ENCODE results near the gene FBN2.
"Not testable (repeated sequence)": the region's sequence is repeated elsewhere in the genome, so short reads cannot be mapped to it uniquely, and the experiment has no call there.

The FBN2 gene

DNA sequence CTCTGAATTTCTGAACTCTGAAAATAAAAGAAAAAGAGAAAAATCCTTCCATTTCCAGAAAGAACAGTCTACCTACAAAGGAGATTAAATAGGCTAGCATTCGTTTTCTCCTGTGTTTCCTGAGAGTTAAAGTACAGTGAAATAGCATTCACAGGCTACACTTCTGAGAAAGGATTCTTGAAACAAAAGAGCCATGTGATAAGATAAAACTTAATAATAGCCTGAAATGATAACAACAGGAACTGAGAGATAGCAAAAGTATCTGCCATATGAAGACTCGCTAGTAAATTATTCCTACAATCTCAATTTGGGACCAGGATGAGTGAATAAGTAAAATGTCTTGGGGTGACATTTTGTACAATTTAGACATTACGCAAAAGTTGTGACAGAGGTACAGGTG is 62.4 kb downstream of the FBN2 start:
- no peak for DNase-seq

DNA sequence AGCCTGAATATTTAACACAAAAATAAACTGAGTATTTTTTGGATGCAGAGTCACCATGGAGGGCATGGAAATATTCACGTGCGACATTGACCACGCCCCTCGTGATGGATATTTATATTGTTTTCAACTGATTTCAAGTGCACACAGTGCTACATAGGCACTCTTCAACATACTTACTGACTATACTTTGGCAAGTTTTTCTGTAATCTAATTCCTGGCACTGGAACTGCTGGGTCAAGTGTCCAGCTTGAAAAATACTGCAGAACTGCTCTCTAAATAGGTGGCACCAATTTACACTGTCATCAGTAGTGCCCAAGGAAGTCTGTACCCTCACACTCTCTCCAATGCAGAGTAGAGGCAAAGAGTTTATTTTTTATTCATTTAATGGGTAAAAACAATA is 65.1 kb downstream of the FBN2 start:
- DNase-seq, result no peak

DNA sequence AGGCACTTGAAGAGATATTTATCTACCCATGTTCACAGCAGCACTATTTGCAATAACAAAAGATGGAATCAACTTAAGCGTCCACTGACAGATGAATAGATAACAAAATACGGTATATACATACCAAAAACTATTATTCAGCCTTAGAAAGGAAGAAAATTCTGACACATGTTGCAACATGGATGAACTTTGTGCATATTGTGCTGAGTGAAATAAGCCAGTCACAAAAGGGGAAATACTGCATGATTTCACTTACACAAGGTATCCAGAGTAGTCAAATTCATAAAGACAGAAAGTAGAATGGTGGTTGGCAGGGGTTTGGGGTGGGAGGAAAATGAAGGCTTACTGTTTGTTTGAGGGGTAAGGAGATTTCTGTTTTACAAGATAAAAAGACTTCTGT is 66.0 kb downstream of the FBN2 start:
- no peak for DNase-seq

DNA sequence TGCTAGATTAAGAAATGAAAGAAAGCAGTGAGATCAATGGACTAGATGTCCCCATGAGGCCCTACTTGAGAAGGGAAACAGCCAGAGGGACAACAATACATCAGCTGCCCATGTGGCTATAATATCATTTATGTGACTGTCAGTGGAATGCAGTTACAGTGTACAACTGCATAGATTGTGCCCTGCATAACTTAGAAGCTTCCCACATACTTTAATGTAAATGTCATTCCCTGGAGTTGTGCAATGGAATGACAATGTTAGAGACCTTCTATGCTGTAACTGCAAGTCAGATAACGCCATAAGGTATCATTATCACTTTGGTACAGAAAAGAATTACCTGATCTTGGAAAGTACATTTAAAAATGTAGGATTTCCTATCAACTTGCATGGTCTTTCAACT is 67.4 kb downstream of the FBN2 start:
- DNase-seq, result no peak

DNA sequence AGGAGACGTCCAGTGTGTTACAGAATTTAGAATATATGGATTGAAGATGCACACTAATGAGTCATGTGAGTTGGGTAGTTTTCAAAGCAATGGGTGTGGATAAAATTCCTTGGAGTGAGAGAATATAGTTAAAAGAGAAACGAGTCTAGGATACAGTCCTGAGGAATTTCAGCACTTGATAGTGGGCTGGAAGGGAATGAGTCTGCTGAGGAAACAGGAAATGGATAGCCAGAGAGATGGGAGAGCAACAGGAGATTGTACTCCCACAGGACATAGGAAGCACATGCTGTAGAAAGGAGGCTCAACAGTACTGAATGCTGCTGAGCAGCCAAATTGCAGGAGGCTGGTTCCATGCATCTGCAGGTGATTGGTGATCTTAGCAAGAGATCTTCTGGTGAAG is 68.1 kb downstream of the FBN2 start:
- DNase-seq, result no peak

DNA sequence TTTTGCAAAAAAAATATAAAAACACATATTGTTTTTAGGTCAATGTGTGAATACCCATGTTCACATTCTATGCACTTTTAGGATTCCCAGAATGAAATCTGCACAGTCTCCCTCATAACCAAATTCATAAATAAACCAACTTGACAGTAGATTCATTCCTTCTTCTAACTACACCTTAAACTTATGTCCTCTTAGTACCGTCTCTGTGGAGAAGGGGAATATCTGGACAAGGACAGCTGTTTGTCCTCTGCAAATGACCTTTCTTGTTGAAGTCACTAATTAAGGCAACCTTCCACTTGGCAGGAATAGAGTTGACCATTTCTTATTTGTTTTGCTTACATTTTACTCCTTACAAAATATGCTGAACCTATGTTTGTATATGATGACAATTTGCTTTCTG is 71.1 kb downstream of the FBN2 start:
- DNase-seq, result no peak

DNA sequence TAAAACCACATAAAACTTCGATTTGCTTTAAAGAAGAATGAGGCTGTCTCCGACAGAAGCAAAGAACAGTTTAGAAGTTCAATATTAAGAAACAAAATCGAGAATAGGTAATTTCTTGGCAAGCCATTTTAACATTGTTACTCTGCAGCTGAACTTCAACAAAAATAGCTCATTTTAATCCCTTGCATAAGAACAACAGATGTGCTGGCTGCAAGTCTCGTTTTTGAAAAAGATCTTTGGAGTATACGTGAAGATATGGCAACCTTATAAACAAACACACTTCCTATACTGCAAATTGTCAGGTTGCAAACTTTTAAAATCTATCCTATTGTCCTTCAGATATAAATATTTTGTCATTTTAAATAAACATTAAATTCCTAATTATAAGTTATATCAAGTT is 71.5 kb downstream of the FBN2 start:
- no peak for DNase-seq

DNA sequence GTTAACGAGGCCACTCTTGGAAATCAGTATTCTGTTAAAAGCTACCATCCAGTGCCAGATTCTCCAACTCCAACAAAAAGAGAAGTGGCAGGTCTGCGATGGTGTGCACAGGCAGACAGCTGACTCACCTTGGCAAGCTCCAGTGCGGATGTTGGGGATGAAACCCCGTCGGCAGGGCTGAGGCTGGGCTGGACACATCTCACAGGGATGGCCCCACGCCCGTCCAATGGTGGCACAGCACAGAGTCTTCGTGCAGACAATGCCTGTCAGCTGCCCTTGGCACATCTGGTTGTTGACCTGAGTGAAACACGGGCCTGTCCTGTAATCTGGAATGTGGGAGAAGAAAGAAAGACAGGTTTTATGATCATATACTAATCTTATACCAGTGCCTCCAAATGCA is 73.4 kb downstream of the FBN2 start:
- no peak for DNase-seq

DNA sequence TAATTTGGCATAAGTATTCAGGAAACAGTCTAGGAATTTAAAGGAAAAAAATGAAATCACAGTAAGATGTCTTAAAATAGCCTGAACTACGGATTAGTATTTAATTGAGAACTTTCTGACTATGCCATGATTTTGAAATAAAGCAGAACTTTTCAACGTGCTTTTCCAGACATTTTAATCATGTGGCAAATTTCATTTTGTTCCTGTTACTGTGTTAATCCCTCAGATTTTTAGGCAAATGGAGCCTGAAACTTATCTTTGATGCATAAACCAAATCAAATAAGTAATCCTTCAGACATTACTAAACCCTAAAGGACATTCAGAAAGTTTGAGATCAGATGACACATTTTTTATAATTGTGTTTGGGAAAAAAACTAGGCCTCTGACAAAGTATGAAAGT is 75.7 kb downstream of the FBN2 start:
- DNase-seq, result no peak

DNA sequence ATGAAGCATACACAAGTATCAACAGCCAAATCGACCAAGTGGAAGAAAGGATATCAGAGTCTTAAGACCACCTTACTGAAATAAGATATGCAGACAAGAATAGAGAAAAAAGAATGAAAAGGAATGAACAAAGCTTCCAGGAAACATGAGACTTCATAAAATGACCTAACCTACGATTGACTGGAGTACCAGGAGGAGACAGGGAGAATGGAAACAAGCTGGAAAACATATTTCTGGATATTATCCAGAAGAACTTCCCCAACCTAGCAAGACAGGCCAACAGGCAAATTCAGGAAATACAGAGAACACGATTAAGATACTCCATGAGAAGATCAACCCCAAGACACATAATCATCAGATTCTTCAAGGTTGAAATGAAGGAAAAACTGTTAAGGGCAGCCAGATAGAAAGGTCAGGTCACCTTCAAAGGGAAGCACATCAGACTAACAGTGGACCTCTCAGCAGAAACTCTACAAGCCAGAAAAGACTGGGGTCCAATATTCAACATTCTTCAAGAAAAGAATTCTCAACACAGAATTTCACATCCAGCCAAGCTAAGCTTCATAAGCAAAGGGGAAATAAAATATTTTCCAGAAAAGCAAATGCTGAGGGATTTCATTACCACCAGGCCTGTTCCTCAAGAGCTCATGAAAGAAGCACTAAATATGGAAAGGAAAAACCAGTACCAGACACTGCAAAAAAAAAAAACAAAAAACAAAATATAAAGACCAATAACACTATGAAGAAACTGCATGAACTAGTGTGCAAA is 80.7 kb downstream of the FBN2 start:
- DNase-seq, result not testable (repeated sequence)

DNA sequence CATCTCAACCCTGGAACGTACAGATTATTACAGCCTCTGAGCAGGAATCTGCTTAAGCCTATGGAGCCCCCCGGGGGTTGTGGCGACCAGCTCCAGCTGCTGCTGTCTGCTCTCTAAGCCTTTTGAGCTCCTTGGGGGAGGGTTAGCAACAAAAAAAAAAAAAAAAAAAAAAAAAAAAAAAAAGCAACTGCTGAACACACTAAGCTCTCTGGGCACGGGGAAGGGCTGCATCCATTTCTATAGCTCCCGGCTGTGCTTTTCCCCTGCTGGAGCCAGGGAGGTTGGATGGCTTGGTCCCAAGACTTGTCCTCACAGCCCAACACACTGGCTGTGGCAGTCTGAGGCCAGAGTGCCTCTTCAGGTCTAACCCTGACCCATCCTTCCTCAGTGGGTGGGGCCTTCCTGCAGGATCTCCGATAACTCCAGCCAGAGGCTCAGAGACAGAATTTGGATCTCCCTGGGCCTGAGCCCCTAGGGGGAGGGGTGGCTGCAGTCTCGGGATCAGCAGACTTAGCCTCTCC is 82.1 kb downstream of the FBN2 start:
- no peak for DNase-seq

DNA sequence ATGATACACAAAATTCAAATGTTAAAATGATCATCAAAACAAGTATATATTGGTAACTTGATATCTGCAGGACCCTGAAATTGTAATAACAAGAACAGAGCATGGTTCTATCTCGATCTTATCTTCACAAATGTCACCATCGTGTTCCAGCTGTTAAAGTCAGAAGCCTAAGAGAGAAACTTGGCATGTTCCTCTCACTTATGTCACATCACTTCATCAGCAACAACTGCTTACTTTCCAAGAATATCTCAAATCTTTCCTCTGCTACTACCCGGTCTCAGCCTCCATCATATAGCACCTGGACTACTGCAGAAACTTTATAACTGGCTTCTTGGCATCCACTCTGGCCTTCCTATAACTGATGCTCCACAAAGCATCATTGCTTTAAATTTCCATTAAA is 84.9 kb downstream of the FBN2 start:
- no peak for DNase-seq

DNA sequence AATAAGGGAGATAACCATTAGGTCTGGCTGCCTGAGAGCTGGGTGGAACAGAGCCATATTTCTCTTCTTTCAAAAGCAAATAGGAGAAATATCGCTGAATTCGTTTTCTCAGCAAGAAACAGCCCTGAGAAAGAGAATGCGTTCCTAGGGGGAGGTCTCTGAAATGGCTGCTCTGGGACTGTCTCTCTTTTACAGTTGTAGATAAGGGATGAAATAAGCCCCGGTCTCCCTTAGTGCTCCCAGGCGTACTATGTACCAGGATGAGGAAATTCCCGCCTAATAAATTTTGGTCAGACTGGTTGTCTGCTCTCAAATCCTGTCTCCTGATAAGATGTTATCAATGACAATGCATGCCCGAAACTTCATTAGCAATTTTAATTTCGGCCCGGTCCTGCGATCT is 90.8 kb downstream of the FBN2 start:
- not testable (repeated sequence) for DNase-seq

DNA sequence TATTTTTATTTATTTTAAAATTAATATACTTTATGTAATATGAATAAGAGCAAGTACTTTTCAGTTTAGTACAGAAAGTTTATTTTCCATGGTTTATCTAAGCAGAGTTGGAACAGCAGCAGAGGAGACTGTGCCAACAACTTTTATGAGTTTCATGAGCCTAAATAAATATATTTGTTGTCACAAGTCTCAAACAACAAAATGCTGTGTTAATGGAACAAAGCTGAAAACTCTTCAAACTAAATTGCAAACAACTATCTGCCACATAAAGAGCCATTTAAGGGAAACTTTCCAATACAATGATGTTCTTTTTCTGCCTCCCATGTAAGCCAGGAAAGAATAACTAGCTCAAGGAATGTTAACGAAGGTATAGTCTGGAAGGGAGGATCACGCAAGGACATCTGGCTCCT is 96.1 kb downstream of the FBN2 start:
- no peak for DNase-seq

DNA sequence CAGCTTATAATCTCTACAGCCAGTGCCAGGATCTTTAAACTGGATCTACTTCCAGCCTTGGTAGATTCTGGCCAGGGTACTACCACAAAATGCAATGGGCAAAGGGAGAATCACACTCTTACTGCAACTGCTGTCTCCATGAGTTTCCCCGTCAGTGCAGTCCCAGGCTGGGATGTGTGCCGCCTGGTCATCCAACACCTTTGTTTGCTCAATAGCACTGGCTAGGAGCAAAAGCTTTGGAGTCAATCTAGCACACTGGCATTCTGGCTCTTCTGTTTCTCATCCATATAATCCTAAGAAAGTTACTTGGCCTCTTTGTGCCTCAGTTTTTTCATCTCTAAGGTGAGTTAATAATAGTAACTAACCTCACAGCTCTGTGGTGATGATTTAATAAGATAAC is 96.9 kb downstream of the FBN2 start:
- DNase-seq, result no peak

DNA sequence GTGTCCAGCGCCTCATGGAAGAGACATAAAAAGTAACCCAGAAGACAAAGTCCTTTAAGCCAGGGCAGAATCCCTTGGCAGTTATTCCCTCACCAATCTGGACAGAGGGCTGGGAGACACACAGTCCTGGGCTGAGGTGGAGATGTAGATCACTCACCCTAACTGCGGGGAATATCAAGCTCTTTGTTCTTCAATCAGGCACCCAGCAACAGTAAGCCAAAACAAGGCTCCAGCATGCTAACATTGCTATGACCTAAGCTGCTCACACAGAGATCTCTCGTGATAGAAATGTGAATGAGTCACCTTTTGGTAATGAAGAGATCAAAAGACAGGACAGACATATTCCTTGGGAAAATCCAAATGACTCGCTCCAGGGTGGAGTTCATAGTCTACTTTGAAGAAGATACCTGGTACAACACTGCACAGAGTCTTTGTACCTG is 101.3 kb downstream of the FBN2 start:
- DNase-seq, result no peak

DNA sequence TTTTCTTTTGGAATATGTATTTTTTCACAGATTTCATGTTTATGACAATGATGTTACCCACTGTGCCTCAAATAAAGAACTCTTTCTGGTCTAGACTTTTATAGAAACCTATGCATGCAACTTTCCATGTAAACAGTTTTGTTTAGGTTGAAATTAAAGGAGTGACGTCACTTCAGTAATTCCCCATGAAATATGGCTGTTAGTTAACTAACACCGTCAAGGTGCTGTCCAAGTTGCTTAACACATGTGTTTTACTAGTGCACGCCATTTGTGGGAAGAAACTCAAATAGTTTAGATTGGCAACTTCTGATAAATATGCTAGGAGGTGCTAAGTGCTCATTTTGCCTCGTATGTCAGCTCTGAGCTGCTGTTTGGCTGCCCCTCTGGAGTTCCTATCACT is 102.2 kb downstream of the FBN2 start:
- DNase-seq, result no peak

DNA sequence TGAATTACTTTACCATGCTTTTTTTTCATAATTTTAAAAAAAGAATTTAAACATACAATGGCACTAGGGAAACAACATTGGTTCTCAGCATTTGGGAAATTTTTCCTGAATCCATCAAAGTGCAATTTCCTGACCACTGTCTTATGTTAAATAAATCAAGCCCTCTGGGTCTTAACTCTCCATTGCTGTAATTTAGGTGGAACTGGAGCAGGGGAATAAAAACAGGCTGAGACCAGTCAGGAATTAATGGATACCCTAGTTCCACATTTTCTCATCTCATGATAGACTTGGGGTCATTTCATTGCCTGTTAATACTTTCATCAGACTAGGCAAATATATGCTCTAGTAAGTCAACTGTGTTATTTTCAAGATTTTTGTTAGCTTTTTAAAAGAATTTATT is 103.1 kb downstream of the FBN2 start:
- no peak for DNase-seq

DNA sequence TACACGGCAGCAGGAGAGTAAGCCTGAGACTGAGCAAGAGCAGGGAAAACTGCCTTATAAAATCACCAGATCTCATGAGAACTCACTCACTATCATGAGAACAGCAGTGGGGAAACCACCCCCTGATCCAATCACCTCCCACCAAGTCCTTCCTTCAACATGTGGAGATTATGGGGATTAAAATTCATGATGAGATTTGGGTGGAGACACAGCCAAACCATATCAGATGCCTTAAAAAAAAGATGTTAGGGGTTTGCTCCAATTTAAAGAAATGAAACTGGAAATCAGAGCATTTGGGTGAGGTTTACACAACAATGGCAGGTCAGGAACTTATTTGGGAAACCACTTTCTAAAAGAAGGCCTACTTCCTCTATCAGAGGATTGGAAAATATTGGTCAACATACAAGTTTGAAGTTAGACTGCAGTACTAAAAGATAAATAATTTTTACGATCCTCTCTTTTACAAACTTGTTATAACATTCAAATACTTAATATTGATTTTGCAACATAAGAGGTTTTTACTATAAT is 105.1 kb downstream of the FBN2 start:
- DNase-seq, result no peak

DNA sequence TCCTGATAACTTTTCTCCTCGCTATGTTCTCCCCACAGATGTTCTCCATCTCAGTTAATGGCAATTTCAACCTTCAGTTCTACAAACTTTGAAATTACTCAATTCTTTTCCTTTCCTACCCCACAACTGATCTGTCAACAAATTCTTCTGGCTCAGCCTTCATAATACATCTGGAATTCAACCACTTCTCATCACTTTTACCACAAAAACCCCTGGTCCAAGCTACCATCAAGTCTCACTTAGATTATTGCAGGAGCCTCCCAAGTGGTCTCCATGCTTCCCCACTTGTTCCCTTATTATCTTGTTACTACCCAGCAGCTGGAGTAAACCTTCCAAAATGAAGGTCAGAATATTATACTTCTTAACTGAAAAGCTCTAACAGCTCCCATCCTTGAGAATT is 110.1 kb downstream of the FBN2 start:
- no peak for DNase-seq

DNA sequence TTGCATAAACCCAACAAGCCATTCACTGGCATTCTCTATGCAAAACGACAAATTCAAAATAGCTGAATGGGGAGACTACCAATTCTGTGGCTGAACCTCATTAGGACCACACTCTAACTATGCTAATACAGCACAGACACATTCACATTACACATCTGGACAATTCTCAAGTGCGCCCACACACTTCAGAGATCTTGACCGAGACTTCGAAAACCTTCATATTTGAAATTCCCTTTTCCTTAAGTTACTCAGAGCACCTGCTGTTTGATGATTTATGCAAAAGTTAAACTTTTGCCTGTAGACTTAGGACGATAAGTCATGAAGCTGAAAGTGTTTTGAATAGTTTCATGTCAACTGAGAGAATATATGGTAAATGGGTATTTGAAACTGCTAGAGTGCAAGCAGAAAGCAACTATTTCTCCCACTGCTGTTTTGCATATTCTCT is 111.9 kb downstream of the FBN2 start:
- DNase-seq, result no peak

DNA sequence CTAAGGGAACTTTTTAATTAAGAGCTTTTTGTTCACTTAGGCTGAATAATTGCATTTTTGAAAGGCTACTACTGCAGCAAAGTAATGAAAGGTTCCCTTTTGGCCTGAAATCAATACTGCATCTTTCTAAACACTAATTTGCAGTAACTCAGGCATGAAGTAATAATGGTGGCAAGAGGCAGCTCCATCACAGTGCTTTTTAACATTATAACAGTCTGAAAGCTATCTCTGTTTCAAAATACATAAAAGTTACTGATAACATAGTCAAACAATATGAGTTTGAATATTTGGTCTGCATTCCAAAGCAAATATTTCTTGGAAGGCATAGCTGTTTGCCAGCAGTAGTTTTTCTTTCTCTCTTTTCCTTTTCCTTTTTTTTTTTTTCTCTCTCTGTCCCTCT is 113.4 kb downstream of the FBN2 start:
- DNase-seq, result no peak

DNA sequence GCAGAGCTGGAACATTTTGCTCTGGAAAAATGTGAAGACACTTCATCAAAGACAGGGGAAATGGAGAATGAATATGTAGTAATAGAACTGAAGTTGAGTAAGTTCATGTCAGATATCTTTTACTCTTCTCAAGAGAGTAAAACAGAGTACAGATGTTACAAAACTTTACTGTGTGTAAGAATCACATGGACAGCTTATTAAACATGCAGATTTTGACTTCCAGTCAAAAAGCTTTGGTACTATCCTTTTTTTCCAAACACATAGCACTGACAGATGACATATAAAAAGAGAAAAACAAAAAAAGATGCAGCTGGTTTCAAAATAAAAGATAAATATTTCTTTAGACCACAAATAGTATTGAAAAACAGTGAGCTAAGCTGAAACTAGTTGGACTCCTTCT is 115.4 kb downstream of the FBN2 start:
- no peak for DNase-seq

DNA sequence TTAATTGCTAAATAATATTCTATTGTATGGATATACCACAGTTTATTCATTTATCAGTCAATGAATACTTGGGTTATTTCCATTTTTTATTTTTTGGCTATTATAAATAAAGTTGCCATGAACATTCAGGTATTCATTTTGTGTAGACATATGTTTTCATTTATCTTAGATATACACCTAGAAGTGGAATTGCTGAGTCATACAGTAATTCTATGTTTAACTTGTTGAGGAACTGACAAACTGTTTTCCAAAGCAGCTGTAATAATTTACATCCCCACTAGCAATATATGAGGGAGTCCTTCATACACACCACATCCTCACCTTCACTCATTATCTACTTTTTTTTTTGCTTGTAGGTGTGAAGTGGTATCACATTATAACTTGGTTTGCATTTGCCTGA is 123.6 kb downstream of the FBN2 start:
- DNase-seq, result no peak

DNA sequence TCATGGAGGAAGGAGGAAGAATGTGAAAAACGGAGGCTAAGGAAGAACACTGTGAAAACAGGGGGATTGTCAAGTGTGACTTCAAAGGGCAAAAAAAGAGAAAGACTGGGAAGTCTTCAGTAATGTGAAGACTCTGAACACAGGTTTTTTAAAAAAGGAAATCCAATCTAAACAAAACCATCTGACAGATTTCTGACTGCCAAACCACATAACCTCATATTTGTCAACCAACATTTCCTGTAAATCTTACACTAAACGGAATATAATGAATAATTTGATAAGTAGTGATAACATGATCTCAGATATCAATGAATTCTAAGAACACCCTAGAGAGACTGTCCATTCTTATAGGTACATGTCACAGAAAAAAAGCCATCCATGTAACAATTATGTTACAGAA is 124.7 kb downstream of the FBN2 start:
- no peak for DNase-seq
